ENCODE data around the gene PHYH.
"Not testable (repeated sequence)": the region's sequence is repeated elsewhere in the genome, so short reads cannot be mapped to it uniquely, and the experiment has no call there.

Gene PHYH

DNA sequence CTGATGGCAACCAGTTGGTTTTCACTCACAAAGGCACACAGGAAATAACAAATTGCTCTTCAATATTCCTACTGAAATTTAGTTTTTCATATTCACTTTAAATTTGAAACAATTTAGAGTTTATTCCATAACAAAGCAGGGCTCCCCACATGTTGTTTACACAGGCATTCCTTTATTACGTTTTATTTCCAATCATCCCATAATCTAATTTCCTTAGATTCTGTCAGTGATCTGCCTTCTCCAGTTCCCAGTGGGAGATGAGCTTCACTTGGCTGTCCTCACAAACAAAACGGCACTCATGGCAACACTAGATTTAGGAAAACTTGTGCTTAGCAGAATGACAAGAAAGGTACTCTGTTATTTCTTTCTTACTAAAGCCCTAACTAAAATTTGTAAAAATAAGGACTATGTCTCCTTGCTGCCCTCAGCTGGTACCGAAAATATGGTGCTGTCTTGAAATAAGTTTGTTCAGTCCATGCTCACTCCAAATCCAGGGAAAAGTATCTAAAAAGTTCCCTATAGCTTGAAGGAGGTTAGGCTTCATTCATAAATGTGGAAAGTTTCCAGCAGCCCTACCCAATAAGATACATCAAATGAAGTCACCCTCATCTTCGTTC, 23.0 kb downstream of the PHYH start:
- CTCF ChIA-PET = interaction anchor here (0.6 kb wide), 2 partner anchors 18 to 108 kb away, joined by 3 to 4 read pairs; no protein-coding TSS in a partner anchor
- DNase-seq (ENCODE audit: low spot score) = no peak
- POLR2A ChIA-PET (ENCODE audit: low non-redundant PET) = interaction anchor here (0.7 kb wide), 1 partner anchor 13 kb away, joined by 3 read pairs; no protein-coding TSS in a partner anchor
- TF ChIP-seq, protein P1, sequence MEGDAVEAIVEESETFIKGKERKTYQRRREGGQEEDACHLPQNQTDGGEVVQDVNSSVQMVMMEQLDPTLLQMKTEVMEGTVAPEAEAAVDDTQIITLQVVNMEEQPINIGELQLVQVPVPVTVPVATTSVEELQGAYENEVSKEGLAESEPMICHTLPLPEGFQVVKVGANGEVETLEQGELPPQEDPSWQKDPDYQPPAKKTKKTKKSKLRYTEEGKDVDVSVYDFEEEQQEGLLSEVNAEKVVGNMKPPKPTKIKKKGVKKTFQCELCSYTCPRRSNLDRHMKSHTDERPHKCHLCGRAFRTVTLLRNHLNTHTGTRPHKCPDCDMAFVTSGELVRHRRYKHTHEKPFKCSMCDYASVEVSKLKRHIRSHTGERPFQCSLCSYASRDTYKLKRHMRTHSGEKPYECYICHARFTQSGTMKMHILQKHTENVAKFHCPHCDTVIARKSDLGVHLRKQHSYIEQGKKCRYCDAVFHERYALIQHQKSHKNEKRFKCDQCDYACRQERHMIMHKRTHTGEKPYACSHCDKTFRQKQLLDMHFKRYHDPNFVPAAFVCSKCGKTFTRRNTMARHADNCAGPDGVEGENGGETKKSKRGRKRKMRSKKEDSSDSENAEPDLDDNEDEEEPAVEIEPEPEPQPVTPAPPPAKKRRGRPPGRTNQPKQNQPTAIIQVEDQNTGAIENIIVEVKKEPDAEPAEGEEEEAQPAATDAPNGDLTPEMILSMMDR (conservative IDR thresholded peaks at IDR 0.05; ENCODE audit: low read depth) = no peak
- H3K27ac ChIP-seq = no peak overlapping the region

DNA sequence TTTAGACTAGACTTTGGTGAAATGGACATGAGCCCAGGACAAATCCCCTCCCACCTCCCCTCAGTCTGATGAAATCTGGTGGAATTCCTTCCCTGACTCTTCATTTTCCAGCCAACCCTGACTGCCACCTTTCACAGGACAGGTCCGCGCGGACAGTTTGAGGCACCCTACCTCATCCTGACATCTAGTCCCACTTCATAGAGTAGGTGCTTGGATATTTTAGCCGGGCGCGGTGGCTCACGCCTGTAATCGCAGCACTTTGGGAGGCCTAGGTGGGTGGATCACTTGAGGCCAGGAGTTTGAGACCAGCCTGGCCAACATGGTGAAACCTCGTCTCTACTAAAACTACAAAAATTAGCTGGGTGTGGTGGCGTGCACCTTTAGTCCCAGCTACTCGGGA, 23.7 kb downstream of the PHYH start:
- DNase-seq (ENCODE audit: low spot score); POLR2A ChIA-PET (ENCODE audit: low non-redundant PET); H3K27ac ChIP-seq; CTCF ChIA-PET: not testable (repeated sequence)

DNA sequence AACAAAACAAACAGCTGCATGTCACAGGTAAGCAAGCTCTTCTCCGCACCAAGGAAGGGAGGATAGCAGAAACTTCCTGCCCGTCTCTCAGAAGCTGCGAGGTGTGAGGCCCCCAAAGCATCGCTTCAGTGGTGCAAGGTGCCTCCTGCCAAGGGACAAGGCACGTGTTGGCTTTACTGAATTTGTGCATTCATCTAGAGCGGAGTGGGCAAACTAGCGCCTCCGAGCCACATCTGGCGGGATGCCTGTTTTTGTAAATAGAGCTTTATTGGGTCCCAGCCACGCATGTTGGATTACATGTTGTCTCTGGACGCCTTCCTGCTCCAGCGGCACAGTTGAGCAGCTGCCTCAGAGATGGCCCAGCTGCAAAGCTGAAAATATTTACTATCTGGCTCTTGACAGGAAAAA, 27.7 kb downstream of the PHYH start:
- TF ChIP-seq, protein P1 (conservative IDR thresholded peaks at IDR 0.05; ENCODE audit: low read depth) = no peak
- DNase-seq (ENCODE audit: low spot score) = no peak
- H3K27ac ChIP-seq = no peak overlapping the region
- ChIA-PET CTCF (no interaction called here), POLR2A (ENCODE audit: low non-redundant PET) (interaction anchor here (0.6 kb wide), 1 partner anchor 446 kb away, joined by 12 read pairs; no protein-coding TSS in a partner anchor)

DNA sequence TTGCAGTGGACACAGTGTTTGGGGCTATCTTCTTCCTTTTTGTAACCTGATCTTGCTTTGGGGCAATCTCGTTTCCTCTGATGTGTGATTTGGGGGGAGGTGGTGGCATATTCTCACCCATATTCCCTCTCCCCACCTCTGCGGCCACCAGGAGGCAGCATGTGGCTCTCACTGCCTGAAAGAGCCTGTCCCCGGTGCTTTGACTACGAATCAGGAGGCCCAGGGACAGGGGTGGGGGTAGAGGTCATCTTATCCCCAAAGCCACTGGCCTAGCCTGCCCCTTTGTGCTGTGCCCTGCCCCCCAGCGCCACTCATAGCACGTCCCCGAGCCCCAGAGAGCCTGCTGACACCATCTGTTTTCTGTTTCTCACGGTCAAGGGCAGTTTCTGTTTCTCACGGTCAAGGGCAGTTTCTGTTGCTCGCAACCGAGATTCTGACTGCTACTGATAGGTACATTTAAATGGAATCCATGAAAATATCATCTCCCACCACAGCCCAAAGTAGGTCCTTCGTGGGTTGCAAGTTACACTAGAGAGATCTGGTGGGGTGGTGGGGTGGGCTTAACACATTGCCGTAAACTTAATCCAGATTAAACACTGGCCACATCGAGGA, 28.2 kb downstream of the PHYH start:
- TF ChIP-seq, protein P1 (conservative IDR thresholded peaks at IDR 0.05; ENCODE audit: low read depth) = no peak
- CTCF ChIA-PET = no interaction called here

DNA sequence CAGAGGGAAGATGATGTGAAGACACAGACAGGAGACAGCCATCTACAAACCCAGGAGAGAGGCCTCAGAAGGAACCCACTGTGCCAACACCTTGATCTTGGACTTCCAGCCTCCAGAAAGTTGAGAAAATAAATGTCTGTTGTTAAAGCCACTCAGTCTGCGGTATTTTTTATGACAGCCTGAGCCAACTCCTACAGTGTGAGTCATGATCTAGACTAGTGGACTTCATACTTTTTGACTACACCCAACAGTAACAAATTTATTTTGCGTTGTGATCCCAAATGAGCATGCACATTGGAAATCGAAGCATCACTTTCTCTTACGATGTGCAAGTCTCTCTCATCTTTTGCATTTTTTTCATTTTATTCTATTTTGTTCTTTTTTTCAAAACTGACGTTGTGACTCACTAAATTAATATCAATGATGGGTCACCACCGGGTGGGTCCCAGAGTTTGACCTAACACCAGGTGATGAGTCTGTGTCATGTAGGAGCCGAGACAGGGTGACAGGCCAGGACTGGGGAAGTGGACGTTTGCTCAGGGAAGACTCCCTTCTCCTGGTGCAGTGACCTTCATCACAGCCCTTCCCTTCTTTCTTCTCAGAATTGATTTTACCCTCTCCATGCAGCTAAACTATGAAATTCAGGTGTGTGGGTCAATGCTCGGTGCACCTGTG, 28.9 kb downstream of the PHYH start:
- CTCF ChIA-PET = no interaction called here
- POLR2A ChIA-PET (ENCODE audit: low non-redundant PET) = no interaction called here
- H3K27ac ChIP-seq = no peak overlapping the region
- TF ChIP-seq, protein P1 (conservative IDR thresholded peaks at IDR 0.05; ENCODE audit: low read depth) = no peak
- DNase-seq (ENCODE audit: low spot score) = no peak

More for the DNA sequence above, 28.2 kb downstream of the PHYH start:
- no peak overlapping the region for H3K27ac ChIP-seq
- no peak for DNase-seq (ENCODE audit: low spot score)
- POLR2A ChIA-PET (ENCODE audit: low non-redundant PET) = no interaction called here

DNA sequence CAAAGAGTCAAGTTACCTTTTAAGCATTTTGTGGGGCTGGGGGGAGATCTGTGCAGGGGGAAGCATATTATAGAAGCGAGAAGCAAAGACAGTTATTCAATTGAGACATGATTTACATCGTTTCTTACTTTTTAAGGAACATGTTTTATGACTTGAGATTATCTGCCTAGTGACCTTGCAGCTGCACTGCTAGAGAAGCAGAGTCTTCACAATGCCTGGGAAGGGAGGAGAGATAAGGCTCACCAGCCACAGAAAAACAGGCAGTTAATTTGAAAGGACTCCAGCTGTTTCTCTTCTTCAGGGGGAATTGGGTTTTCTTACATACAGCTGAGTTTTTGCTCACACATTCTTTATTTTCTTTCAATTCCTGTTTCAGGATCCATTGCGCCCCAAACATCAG, 31.0 kb downstream of the PHYH start:
- DNase-seq (ENCODE audit: low spot score) = no peak
- POLR2A ChIA-PET (ENCODE audit: low non-redundant PET) = no interaction called here
- CTCF ChIA-PET = no interaction called here
- no peak overlapping the region for H3K27ac ChIP-seq
- TF ChIP-seq, protein P1 (conservative IDR thresholded peaks at IDR 0.05; ENCODE audit: low read depth) = no peak

DNA sequence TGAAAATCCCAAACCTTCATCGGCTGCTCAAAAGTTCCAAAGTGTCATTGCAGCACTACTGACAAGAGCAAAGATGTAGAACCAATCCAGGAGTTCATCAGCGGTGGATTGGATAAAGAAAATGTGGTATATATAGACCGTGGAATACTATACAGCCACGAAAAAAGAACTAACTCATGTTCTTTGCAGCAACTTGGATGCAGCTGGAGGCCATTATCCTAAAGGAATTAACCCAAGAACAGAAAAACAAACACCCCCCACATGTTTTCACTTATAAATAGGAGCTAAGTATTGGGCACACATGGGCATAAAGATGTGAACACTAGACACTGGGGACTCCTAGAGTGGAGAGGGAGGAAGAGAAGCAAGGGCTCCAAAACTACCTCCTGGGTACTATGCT, 31.6 kb downstream of the PHYH start:
- H3K27ac ChIP-seq = no peak overlapping the region
- no peak for DNase-seq (ENCODE audit: low spot score)
- TF ChIP-seq, protein P1 (conservative IDR thresholded peaks at IDR 0.05; ENCODE audit: low read depth) = no peak
- POLR2A ChIA-PET (ENCODE audit: low non-redundant PET) = no interaction called here
- CTCF ChIA-PET = no interaction called here

Measured in RWPE1 (cell line).